ENCODE data around the gene AMPD2.

- no peak for TF ChIP-seq EZH2 (IDR thresholded peaks at IDR 0.05; ENCODE audit: low read length)
- TF ChIP-seq CTCF (optimal IDR thresholded peaks at IDR 0.05 in 1 of 3, IDR thresholded peaks at IDR 0.05 in 1 of 3, conservative IDR thresholded peaks at IDR 0.05 in 1 of 3; ENCODE audit: extremely low read depth in 1 of 3, insufficient read depth in 2 of 3, low read length in 3 of 3): no peak
Observed at GRCh38 chr1:109615879-109616278, 3.8 kb upstream of the AMPD2 start.
